ENCODE results near the gene PDGFRB.

The PDGFRB gene

GRCh38 chr5:150119421-150120061 lies 36.1 kb downstream of the PDGFRB start:
- DNase-seq (ENCODE audit: extremely low read depth in 1 of 2, low read depth in 1 of 2): no peak

DNA sequence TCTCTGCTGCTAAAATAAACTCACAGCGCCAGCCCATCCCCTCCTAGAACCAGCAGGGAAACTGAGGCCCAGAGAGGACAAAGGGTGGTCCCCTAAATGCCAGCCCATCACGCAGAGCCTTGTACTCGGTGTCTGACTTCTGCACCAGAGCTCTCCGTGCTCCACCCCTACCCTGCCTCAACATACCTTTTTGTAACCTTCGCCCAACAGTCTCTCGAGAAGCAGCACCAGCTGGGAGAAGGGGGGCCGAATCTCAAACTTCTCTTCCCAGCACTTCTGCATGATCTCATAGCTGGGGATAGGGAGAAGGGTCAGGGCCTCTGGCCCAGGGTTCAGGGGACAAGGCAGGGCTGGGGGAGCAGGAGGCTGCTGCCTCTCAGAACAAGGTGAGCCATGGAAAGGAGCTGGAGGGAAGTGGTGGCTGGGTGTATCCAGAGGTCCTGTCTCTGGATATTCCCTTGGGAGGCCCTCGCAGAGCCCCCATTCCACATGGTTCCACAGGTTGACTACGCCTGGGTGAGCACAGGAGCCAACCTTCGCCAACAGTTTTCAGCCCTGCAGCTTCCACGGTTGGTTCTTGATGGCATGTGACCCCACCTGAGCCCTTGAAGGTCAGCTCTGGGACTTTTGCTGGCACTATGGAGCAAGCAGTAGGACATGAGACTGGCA lies 37.0 kb downstream of the PDGFRB start:
- DNase-seq (ENCODE audit: extremely low read depth in 1 of 2, low read depth in 1 of 2): no peak

DNA sequence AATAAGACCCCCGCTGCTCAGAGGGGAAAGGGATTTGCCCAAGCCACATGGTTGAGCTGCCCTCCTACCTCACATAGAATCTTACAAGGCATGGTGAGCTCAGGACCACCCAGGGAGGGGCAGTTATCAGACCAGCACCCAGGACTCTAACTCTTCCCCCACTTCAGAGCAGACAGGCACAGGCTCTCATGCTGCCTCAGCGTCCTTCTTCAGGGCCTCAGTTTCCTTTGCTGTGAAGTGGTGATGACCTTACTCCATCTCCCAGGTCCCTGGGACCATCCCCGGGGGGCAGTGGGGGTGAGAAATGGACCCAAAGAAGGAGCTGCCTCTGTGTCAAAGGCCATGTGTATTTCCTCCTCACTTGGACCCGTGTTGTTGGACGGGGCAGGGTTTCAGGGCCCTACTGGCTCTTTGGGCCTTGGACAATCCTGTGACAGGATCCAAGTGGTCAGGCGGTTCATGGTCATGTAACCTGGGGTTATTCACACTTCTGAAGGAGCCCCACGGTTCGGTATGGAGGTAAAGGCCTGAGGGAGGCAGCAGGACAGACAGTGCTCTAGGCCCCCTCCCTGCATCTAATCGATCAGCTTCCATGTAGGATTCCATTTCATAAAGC lies 37.6 kb downstream of the PDGFRB start:
- no peak for DNase-seq (ENCODE audit: extremely low read depth in 1 of 2, low read depth in 1 of 2)

DNA sequence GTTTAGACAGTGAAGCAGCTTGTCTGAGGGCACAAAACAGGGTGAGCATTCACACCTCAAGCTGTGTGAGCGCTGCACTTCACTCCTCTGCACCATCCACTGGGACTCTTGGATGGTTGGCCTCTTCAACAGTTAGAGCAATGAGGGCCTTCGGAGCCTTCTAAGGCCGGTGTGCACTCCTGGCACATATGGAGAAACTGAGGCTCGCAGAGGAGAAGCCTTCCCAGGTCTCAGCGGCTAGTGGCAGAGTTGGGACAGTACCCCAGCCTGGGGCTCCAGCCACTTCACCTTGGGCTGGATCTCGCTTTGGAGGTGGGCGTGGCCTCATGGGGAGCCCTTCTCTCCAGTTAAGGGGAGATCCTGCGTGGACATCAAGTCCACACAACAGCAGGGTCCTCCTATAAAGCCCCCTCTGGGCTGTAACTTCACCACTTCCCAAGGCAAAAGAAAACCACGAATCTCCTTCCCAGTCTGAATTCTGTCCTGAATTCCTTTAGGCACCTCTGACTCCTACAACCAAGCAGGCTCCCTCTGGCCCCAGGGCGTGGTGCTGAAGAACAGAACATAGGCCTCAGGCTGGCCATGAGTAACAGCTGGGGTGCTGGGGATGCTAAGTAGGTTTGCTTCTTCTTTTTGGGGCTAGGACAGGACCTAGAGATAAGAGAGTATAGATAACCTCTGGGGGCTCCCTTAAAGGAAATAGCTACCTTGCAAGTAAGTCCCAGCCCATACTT lies 38.8 kb downstream of the PDGFRB start:
- DNase-seq (ENCODE audit: extremely low read depth in 1 of 2, low read depth in 1 of 2): no peak

DNA sequence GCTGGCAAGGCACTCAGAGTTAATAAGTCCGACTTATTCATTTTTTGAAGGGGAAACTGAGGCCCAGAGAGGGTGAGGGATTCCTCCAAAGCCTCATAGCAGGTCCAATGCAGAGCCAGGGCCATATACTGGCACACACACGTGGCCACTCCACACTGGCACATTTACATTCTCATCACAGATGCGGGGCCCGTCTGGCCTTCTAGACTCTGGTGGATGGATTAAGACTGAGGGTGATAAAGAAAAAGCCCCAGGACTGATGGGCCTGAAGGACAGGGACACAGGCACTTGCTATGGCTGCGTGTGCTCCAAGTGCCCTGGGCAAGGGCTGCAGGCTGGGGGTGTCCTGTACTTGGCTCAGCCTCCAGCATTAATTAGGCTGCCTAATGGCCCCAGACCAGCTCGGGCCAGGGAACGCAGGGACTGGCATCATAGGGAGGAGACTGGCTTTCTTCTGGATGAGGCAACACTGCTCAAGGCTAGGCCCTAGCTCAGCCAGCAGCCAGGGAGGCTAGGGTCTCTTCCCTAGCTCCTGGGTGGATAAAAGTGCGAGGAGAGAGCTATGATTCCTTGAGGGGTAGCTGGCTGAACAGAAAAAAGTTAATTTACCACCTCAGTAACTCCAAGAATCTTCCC lies 40.8 kb downstream of the PDGFRB start:
- DNase-seq (ENCODE audit: extremely low read depth in 1 of 2, low read depth in 1 of 2): no peak

DNA sequence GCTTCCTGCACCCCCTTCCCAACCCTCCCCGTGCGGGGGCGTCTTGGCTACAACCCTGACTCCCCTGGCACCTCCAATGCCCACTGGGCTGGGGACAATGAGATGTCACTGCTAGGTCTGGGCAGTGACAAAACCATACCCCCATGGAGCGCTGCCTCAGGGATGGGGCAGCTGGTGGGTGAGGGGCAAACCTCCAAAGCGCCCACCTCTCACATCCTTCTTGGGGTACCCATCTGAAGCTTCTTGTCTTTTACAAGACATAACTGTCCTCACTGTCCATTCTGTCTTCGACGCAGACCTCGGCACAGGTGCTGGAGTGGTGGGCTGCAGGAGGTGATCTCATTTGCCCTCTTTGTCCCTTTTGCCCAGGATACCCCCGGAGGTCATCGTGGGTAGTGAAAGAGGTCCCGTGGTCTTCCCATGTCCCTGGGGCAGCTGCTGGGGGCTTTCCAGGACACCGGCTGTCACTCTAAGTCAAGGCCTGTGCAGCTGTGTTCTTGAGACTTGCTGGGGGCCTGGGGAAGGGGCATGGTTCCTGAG lies 41.5 kb downstream of the PDGFRB start:
- DNase-seq (ENCODE audit: extremely low read depth in 1 of 2, low read depth in 1 of 2): no peak

- no peak for DNase-seq (ENCODE audit: extremely low read depth in 1 of 2, low read depth in 1 of 2)
Observed at GRCh38 chr5:150113047-150113744, 42.4 kb downstream of the PDGFRB start.

- no peak for DNase-seq (ENCODE audit: extremely low read depth in 1 of 2, low read depth in 1 of 2)
Observed at GRCh38 chr5:150112201-150113046, 43.2 kb downstream of the PDGFRB start.

DNA sequence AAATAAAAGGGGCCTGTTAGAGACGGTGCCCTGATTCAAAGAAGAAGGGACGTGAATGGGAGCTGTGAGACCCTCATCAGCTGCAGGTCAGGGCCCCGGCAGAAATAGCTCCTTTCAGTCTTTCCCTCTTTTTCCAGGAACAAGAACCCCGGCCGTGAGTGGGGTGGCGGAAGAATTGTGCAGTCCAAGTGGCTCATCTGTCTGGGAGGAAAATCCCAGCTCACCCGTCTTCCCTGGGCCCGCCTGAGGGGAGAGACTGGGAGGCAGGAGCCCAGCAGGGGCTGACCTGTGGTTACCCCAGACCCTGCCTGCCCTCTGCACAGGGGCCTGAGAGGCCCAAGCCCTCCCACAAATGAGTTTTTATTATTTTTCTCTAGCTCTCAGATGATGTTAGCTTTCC lies 44.5 kb downstream of the PDGFRB start:
- DNase-seq (ENCODE audit: extremely low read depth in 1 of 2, low read depth in 1 of 2): no peak

- no peak for DNase-seq (ENCODE audit: extremely low read depth in 1 of 2, low read depth in 1 of 2)
Observed at GRCh38 chr5:150109921-150110320, 45.7 kb downstream of the PDGFRB start.

- DNase-seq (ENCODE audit: extremely low read depth in 1 of 2, low read depth in 1 of 2): no peak
Observed at GRCh38 chr5:150108711-150109514, 46.7 kb downstream of the PDGFRB start.

- DNase-seq (ENCODE audit: extremely low read depth in 1 of 2, low read depth in 1 of 2): no peak
Observed at GRCh38 chr5:150107909-150108447, 47.7 kb downstream of the PDGFRB start.

- no peak for DNase-seq (ENCODE audit: extremely low read depth in 1 of 2, low read depth in 1 of 2)
Observed at GRCh38 chr5:150106674-150107426, 48.8 kb downstream of the PDGFRB start.

- no peak for DNase-seq (ENCODE audit: extremely low read depth in 1 of 2, low read depth in 1 of 2)
Observed at GRCh38 chr5:150105928-150106615, 49.6 kb downstream of the PDGFRB start.

DNA sequence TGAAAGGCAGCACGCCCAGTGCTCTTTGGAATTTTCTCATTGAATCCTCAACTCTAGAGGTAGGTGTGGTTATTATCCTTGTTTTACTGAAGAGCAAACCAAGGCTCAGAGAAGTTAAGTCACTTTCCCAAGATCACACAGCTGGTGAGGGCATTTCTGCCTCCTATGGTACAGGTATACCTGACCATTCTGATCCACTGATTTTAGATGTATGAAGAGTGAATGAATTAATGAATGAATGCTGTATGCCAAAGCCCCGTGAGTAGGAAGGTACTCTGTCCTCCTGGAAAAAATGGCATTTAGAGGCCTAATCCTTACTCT lies 51.1 kb downstream of the PDGFRB start:
- DNase-seq (ENCODE audit: extremely low read depth in 1 of 2, low read depth in 1 of 2): no peak

- DNase-seq (ENCODE audit: extremely low read depth in 1 of 2, low read depth in 1 of 2): no peak
Observed at GRCh38 chr5:150103678-150104549, 51.7 kb downstream of the PDGFRB start.

All from activated CD8-positive, alpha-beta memory T cell treated with anti-CD3 and anti-CD28 coated beads for 1 hour (primary cell).